ENCODE measurements around the gene HCN3.
"Not testable (repeated sequence)": the region's sequence is repeated elsewhere in the genome, so short reads cannot be mapped to it uniquely, and the experiment has no call there.

HCN3 gene

DNA sequence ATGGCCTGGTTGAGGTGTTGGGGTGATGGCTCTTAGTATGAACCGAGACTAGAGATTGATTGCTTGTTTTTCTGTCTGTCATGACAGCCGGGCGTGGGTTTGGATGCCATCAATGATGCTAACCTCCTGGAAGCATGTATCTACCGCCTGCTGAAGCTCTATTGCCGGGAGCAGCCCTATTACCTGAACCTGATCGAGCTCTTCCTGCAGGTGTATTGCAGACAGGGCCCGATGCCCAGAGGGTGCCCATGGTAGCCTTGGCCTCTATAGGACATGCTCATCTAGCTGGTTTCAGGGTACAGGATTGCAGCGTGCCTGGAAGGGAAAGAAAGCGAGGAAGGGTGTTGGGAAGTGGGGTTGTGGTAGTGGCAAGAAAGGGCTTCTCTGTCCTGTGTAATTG, 40.8 kb downstream of the HCN3 start:
- no peak for DNase-seq

DNA sequence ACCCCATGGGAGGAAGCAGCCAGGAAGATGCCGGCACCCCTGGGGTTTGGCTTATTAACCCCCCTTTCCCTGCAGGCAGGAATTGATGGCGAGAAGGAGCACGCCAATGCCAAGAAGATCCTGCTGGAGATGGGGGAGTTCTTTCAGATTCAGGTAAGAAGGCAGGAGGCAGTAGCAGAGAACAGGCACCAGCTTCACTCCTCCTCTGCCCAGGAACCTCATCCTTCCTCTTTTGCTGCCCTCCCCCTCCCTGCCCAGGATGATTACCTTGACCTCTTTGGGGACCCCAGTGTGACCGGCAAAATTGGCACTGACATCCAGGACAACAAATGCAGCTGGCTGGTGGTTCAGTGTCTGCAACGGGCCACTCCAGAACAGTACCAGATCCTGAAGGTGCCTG, 42.3 kb downstream of the HCN3 start:
- no peak for DNase-seq

DNA sequence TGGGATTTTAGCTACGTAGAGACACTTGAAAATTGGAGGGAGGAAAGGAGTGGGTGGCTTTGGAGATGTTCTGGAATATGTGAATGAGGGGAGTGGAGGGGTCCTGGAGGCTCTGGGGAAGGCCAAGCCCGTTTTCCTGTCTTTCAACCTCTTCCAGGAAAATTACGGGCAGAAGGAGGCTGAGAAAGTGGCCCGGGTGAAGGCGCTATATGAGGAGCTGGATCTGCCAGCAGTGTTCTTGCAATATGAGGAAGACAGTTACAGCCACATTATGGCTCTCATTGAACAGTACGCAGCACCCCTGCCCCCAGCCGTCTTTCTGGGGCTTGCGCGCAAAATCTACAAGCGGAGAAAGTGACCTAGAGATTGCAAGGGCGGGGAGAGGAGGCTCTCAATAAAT, 43.0 kb downstream of the HCN3 start:
- DNase-seq: peak in 1 of 2 experiments; percentile 13

DNA sequence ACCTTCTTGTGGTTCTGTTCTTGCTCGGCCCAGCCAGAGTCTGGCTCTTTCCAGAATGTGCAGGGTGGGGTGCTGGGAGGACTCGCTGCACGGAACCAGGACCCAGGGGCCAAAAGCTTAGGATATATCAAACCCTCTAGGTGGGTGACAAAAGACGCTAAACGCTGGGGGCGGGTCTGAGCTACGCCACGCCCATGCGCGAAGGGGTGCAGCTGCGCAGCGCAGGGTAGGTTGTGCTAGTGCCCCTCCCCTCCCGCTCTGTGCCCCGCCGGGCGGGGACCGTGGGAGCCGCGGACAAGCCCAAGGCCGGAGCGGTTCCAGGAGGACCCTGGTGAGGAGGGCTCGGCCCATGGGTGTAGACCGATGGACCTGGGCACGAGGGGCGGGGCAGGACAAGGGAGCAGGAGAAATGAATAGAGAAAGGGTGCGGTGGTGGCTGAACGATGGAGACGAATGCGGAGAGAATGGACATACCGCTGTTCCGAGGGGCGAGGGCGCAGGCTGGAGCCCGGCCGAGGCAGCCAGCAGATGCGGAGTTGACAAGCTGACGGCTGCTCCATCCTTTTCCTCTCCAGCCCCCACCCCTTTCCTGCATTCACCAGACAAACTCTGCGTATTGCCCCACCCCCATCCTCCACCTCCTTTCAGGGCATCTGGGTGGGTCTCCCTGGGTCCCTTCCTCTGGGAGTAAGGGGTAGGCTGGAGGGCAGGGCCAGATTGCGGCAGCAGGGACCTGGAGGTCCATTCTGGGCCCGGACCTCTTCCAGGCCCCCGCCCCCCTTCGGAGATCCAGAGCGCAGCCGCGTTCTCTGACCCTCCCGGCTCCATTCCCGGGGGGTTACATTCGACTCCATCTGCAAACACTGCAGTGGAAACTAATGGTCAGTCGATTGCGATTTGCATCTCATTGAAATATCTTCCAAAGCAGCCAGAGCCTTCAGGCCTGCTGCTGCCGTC, 43.7 kb downstream of the HCN3 start, which contains the start of gene RUSC1:
RUSC1 (plus strand) TSS at position 234 of the 957 bp plus-strand sequence. CDS start 880 bp downstream, outside the sequence.
- peak; percentile 77 to 82 for DNase-seq

DNA sequence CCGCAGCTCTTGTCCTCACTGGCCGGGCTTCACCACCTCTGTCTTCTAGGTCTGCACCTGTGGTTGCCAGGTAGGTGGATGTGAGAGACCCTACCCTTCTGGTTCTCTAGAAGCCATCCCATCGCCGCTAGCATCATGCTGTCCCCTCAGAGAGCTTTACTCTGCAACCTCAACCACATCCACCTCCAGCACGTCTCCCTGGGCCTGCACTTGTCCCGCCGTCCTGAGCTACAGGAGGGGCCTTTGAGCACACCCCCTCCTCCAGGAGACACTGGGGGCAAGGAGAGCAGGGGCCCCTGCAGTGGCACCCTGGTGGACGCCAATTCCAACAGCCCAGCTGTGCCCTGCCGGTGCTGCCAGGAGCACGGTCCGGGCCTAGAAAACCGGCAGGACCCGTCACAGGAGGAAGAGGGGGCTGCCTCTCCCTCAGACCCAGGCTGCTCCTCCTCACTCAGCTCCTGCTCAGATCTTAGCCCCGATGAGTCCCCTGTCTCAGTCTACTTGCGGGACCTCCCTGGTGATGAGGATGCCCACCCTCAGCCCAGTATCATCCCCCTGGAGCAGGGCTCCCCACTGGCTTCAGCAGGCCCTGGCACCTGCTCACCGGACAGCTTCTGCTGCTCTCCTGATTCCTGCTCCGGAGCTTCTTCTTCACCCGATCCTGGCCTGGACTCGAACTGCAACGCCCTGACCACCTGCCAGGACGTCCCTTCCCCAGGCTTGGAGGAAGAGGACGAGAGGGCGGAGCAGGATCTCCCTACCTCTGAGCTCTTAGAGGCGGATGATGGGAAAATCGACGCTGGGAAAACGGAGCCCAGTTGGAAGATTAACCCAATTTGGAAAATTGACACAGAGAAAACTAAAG, 44.6 kb downstream of the HCN3 start:
- DNase-seq: no peak

DNA sequence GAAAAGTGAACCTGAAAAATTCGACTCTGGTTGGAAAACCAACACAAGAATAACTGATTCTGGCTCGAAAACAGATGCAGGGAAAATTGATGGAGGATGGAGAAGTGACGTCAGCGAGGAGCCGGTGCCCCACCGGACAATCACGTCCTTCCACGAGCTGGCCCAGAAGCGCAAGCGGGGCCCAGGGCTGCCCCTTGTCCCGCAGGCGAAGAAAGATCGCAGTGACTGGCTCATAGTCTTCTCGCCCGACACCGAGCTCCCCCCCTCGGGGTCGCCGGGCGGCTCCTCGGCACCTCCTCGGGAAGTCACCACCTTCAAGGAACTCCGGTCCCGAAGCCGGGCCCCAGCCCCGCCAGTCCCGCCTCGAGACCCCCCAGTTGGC, 45.3 kb downstream of the HCN3 start:
- DNase-seq: peak in 1 of 2 experiments; percentile 22

DNA sequence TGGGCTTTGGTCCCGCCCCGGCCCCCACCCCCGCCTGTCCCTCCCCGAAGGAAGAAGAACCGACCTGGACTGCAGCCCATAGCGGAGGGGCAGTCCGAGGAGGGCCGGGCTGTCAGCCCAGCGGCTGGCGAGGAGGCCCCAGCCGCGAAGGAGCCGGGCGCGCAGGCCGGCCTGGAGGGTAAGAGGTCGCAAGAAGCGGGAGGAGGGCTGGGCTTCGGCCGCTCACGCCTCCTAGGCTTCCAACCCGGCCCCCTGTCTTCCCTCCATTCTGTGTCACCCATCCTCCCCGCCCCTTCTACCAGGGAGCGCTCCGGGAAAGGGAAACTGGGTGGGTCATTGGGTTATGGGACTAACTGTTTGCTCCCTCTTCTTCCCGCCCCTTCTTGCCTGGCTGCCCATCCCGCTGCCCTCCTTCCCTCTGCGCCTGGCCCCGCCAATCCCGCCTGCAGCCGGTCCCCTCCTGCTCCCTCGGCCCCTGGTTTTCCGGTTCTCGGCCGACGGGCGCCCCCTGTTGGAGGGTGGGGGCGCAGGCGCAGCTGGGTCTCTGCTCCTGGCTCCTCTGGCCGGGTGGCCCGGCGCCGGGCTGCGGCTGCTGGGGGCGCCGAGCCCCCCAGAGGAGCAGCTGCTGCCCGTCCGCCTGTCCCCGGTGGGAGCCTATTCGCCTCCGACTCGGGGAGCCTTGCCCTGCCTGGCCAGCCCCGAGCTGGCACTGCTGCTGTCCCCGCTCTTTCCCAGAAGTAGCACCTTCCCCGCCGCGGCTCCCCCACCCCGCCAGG, 45.9 kb downstream of the HCN3 start:
- DNase-seq: peak; percentile 90 to 93

DNA sequence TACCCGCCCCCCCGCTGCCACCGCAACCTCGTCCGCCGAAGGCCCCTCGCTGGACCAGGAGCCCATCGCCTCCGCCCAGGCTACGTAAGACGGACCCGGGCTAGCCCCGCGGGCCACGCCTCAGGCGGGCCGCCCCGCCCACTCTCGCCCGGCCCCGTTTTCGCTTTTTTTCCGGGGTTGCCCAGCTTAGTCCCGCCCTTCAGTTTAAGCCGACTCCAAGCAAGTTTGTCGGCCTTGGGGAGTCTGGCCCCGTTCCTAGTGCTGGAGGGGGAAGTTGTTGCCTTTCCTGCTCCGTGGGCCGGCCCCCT, 46.4 kb downstream of the HCN3 start:
- DNase-seq: peak; percentile 86 to 90

DNA sequence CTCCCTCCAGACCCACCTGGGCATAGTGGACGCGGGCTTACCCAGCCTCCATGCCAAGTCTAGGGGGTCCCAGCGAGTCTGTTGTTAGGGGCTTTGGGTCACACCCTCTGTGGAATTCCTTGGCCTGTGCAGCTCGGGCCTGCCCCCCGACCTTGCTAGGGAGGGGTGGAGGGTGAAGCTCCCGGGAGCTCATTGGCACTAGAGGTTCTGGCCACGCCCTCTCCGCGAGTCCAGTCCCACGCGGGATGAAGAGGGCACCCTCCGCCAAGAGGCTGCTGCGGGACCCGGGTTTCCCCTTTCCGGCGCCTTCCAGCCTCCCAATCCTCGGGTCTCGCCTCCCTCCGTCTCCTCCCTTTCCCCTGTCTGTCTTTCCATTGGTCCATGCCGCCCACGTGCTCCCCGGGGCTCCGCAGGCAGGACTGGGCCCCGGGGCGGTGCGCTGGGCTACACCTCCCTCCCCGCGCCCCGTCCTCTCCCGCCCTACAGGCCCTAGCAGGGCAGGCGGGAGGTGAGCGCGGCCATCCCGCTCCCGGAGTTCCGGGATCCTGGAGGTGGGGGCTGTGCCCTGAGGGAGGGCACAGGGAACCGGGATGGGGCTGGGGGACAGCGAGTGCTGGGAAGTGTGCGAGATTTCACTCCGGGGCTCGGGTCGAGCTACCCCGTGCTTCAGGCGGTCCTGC, 46.9 kb downstream of the HCN3 start:
- peak; percentile 95 to 97 for DNase-seq

DNA sequence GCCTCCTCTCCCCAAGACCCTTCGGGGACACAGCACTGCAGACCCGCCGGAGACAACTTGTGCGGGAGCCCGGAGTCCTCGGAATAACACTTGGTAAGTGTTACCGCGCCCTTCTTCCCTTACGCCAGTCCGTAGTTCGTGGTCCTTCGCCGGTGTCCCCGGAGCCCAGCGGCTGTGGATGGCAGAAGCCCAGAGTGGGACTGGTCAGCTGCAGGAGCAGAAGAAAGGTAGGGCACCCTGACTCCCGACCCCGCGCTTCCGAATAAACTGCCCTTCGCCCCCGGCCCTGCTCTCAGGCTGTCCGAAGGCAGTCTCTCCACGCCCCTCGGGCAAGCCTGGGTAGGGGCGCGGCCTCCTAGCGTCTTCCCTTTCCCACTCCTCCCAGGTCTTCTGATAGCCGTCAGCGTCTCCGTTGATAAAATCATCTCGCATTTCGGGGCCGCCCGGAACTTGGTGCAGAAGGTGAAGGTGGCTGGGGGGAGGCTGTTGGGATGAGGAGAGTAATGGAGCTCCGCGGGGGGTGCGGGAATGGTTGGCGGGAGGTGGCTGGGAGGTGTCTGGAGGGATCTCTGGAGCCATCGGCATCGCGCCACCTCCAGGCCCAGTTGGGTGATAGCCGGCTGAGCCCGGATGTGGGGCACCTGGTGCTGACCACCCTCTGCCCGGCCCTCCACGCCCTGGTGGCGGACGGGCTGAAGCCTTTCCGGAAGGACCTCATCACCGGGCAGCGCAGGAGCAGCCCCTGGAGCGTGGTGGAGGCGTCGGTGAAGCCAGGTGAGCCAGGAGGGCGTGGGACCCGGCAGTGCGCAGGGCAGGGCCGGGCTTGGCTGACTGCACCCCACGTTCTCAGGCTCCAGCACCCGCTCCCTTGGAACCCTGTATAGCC, 47.7 kb downstream of the HCN3 start:
- peak in 1 of 2 experiments; percentile 24 for DNase-seq

DNA sequence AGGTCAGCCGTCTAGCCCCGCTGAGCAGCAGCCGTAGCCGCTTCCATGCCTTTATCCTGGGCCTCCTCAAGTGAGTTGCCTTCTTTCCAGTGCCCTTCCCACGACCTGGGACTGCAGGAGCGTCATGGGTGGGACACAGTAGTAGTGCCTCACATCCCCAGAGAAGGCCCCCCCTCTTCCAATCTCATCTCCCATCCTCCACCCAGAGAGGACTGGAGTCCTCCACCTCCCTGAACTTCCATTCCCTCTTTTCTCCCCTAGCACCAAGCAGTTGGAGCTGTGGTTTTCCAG, 48.3 kb downstream of the HCN3 start:
- DNase-seq: no peak

DNA sequence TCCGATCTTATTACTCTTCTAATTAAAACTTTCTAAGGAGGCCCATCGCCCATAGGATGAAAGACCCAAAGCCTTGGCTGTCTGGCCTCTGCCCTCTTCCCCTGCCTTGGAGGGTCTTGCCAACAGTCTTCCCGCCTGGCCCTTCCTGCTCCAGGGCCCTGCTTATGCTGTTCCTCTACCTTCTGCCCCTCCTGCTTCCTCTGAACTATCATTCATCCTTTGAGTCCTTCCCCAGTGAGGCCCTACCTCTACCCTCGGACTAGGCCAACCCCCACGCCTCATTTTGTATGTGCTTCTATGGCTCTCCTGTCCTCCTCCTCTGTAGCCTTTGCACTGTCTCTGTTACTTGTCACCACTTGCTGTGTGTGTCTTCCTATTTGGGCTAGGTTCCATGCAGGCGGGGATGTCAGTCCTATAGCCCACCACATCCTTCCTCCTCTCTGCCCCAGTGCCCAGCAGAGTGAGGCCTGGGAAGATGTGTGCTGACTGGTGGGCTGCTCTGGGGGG, 48.8 kb downstream of the HCN3 start:
- no peak for DNase-seq

DNA sequence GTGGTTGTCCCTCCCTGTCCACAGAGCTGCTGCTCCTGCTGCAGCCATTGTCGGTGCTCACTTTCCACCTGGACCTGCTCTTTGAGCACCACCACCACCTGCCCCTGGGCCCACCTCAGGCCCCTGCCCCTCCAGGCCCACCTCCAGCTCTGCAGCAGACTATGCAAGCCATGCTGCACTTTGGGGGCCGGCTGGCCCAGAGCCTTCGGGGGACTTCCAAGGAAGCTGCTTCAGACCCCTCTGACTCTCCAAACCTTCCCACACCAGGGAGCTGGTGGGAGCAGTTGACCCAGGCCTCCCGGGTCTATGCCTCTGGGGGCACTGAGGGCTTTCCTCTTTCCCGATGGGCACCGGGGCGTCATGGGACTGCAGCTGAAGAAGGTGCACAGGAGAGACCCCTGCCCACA, 49.4 kb downstream of the HCN3 start:
- no peak for DNase-seq

DNA sequence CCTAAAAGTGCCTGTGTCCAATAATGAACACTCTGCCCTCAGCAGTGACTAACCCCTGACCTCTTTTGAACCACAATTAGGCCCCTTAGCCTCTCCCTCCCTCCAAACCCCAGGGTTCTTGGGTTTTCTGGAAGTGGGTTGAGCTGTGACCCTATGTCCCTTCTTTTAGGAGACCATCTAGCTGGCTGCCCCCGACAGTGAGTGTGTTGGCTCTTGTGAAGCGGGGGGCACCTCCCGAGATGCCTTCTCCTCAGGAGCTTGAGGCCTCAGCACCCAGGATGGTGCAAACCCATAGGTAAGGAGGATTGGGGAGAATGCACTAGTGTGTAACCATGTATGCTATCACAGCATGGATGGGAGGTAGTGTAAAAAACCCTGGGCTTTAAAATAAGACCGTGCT, 50.7 kb downstream of the HCN3 start:
- no peak for DNase-seq

DNA sequence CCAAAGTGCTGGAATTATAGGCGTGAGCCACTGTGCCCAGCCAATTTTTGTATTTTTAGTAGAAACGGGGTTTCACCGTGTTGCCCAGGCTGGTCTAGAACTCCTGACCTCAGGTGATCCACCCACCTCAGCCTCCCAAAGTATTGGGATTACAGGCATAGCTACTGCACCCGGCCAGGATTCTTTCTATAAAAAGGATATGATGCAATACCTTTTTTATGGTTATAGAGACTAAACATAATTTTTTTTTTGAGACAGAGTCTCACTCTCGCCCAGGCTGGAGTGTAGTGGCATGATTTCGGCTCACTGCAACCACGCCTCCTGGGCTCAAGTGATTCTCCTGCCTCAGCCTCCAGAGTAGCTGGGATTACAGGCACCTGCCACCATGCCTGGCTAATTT, 51.6 kb downstream of the HCN3 start:
- not testable (repeated sequence) for DNase-seq

DNA sequence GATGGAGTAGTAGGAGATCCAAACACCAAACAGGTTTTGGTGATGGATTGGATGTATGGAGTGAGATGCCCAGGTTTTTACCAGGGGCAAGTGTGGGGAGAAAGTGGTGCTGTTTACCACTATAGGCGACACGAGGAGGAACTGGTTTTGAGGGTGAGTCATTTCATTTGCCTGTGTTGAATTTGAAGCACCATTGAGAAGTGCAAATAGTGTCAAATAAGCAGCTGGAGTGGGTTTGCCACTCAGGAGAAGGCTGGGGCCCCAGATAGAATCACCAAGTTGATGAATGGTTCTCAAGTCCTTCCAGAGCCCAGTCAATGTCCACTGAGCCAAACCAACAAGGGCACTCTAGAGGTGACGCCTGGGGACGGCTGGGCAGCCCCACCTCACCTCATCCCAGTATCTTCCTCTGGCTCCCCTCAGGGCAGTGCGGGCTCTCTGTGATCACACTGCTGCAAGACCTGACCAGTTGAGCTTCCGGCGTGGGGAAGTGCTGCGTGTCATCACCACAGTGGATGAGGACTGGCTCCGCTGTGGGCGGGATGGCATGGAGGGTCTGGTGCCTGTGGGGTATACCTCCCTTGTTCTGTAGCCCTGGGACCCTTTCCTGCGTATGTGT, 52.8 kb downstream of the HCN3 start:
- DNase-seq: no peak

DNA sequence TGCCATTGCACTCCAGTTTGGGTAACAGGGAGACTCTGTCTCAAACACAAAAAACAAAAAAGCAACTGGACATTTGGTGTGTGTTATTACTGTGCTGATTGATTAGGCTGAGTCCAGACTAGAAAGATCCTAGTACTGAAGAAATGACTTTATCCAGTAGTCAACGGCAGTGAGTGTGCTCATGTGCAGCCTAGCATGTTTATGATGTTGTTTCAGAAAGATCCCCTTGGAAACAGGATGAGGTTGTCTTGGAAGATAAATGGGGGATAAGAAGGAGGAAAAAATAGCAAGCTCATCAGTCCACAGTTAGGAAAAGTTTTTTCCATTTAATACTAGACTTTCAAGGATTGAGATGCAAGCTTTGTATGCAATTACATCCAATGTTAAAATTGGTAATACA, 57.7 kb downstream of the HCN3 start:
- no peak for DNase-seq

All from activated CD4-positive, alpha-beta T cell treated with anti-CD3 and anti-CD28 coated beads, Interleukin-2, amount 50 U/mL, for 48 hours (primary cell).